HG03460 (cell line): ENCODE measurements around the gene CCDC82.

ENCODE experiments used
- ATAC-seq: cut with Tn5 transposase; IDR thresholded peaks from one replicate; pipeline ENCODE4 v1.9.1; 2021; ENCODE audit not compliant: unreplicated experiment

CCDC82 gene

DNA sequence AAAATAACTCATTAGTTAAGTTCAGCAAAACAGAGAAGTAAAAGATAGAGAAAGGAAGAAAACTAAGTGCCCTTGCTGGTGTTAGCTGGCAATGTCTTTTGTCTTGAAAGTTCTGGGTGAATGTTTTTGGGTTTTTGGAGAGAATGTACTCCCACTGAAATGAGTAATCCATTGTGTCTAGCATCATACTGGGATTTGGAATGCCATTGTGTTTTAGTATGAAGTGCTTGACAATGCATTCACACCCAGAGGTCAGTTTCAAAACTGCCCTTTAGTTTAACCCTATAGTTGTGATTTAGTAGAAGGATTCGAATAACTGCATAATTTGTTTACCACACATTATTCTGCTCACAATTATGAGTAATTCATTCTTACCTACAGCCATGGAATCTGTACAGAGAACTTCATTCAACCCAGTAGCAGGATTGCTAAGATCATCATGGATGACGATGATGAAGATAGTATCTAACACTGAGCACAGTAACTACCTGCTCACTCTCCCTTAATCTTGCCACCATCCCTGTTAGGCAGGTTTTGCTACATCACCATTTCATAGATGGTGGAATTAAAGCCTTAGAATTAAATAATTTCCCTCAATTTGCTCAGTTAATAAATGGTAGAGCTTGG lies 80.6 kb downstream of the CCDC82 start:
- ATAC-seq, result no peak

DNA sequence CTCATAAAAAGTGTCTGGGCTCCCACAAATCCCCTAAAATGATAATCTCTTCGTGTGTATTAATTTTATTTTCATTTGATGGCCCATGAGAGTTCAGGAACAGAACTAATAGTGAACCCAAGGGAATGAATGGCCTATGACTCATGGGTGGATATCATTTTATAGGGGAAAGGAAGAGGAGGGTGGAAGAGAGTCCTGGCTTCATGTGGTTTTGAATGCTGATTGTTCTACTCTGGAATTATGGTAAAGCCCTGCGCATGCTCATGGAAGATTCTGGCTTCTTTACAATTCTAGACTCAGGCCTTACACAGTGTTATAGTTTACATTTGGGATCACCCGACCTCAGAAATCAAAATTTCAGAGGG lies 82.0 kb downstream of the CCDC82 start:
- ATAC-seq, result no peak

DNA sequence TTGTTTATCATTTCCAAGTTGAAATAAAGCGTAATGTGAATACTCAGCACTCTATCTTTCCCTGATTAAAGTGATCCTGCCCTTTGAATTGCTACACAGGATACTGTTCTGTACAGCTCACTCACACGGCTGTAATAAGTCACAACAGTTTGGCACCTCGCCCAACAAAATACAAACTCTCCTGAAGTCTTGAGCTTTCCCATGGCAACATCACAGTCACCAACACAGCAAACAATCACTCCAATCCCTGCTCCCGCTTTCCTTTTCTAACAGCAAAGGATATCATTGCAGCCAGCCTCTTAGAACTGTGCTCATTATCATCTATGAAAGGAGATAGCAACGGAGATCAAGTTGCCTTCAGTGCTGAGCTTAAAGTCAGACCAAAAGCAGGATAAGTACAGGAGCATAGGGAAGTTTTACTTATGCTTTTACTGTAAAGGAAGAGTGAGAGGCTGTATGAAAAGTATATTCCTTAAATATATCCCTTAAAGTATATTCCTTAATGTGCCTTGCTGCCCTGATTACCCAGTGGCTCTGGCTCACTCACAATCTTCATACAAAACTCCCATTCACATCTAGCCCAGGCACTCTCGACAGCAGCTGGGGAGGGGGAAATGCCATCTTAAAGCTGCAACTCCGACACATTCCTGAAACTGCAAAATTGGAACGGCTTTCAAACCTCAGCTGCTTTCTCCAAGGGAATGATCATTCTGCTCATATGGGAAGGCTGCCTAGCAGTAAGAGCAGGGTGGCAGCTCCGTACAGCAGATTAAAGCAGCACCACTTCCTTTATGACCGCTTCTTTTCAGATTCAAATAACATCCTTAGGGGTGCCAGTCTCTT lies 82.6 kb downstream of the CCDC82 start:
- ATAC-seq, result no peak

DNA sequence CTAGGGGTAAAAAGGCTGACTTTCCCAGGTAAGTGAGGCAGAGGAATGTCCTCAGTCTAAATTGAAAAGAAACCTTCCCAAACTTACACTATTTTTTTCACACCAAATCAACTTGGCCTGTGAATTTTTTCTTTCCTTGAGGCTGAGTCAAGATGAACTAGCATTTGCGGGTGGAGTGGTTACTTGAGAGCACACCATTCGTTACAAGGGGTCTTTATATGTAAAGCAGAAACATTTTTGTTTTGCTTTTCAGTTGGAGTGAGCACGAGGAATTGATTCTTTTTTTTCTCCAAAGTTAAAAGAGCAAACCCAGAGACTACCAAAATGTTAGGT lies 83.1 kb downstream of the CCDC82 start:
- no peak for ATAC-seq

DNA sequence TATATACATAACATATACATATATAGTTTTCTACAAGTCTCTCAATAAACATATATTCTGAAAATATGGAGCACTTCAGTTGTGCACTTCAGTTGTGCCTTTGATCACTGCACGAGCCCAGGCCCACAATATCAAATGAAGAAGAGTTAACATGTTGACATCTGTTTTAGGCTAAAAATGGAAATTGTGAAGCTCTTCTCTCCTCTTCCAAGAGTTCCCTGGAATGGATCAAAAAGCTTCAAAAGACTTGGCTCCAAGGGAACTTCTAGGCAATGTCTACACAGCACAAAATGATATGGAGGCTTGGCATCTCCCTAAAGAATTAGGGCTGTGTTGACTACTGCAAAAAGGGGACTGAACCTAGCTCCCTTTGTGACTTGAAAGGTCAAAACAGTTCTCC lies 83.6 kb downstream of the CCDC82 start:
- ATAC-seq, result no peak

DNA sequence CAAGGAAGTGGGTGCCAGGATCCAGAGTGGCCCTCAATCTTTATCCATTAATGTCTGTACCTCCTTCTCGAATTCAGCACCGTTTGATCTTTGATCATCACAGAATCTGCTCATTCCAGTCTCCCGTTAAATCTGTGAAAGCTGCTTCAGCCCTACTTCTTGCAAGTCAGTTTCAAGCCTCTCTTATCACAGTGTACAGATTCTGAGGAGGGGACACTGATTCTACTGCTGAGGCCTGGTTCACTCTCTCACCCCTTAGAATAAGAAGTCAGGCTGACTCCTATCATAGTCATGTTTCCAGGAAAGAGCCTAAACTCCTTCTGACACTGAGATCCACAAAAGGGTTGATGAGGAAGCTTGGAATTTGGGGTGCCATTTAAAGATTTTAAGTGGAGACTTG lies 85.7 kb downstream of the CCDC82 start:
- no peak for ATAC-seq

DNA sequence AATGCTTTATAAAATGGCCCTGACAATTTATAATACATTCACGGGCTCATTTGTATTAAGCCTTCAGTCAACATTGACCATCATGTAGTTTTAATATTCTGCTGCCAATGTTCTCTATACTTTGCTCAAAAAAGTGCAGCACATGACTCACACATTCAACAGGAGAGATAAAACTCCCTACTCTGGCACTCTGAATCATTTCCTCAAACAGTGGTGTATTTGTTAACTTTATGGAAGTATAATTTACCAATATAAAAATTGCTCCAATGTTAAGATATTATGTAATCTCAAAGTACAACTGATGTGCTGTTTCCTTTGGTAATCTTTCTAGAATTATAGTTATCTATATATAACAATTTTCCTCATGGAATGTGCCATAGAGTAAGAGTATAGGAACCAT lies 86.6 kb downstream of the CCDC82 start:
- no peak for ATAC-seq
